Sigmoid colon (tissue), 4 donors: Measurements from ENCODE around the gene FAM168B.

Experiments used
- CTCF ChIP-seq, 4 experiments: fragments of 450-650 bp in 3 of 4; fragments of 200-600 bp in 1 of 4; IDR thresholded peaks; one replicate each; pipeline ENCODE4 v1.5.1; 2016 to 2019; ENCODE audit warnings: antibody characterized with exemption in 4 of 4, mild to moderate bottlenecking in 3 of 4, moderate library complexity in 2 of 4
- POLR2A ChIP-seq, 2 donors: fragments of 450-650 bp; IDR thresholded peaks; one replicate each; pipeline ENCODE4 v1.6.1; 2016; ENCODE audit warnings: antibody characterized with exemption in 2 of 2, mild to moderate bottlenecking in 2 of 2, moderate library complexity in 2 of 2
- POLR2AphosphoS5 ChIP-seq, 4 donors: sonication (generic); formaldehyde crosslinking; IDR thresholded peaks; one replicate each; pipeline ENCODE4 v1.6.1; 2017; ENCODE audit warnings: antibody characterized with exemption in 4 of 4

- TF ChIP-seq CTCF (IDR thresholded peaks at IDR 0.05) (no peak), POLR2A (IDR thresholded peaks at IDR 0.05) (no peak), POLR2AphosphoS5 (IDR thresholded peaks at IDR 0.05) (no peak)
These were observed 16.6 kb downstream of the FAM168B start for GRCh38 chr2:131076707-131077106.
